Vagina (tissue), 2 donors: ENCODE measurements around the gene TEX22. TPM values are rescaled to one million over a fixed set of nuclear protein-coding genes. Genes with fewer than 3 reads are reported as not detected.

Experiments used
- DNase-seq, 2 donors: peaks; one replicate each; pipeline ENCODE4 v3.0.0-alpha.2; 2017; ENCODE audit errors: extremely low spot score in 2 of 2
- H3K27ac ChIP-seq: fragments of 200-600 bp; sonication (generic); one replicate; pipeline ENCODE4 v1.5.1; 2019
- H3K27me3 ChIP-seq: fragments of 200-600 bp; sonication (generic); one replicate; pipeline ENCODE4 v1.5.1; 2019
- H3K36me3 ChIP-seq, 2 donors: fragments of 200-600 bp; sonication (generic); one replicate each; pipeline ENCODE4 v1.5.1; 2017 to 2019
- H3K4me1 ChIP-seq: fragments of 200-600 bp; sonication (generic); one replicate; pipeline ENCODE4 v1.5.1; 2019
- H3K4me3 ChIP-seq, 2 donors: fragments of 200-600 bp; sonication (generic); 1 replicate in 1 of 2; 2 replicates in 1 of 2; pipeline ENCODE4 v1.5.1; 2016 to 2019
- H3K9me3 ChIP-seq: fragments of 200-600 bp; sonication (generic); one replicate; pipeline ENCODE4 v1.5.1; 2019
- POLR2A ChIP-seq, 2 donors: fragments of 450-650 bp; IDR thresholded peaks; one replicate each; pipeline ENCODE4 v1.6.1; 2017; ENCODE audit warnings: antibody characterized with exemption in 2 of 2, mild to moderate bottlenecking in 2 of 2, moderate library complexity in 2 of 2
- POLR2AphosphoS5 ChIP-seq, 2 donors: sonication (generic); formaldehyde crosslinking; IDR thresholded peaks; one replicate each; pipeline ENCODE4 v1.9.0; 2017; ENCODE audit warnings: antibody characterized with exemption in 2 of 2, mild to moderate bottlenecking in 2 of 2, low read depth in 1 of 2; ENCODE audit not compliant: insufficient read depth in 1 of 2
- intact Hi-C: fragments of 100-400 bp; cut with DNase I; formaldehyde crosslinking; loops from one replicate; pipeline ENCODE4 v1.15.1; 2023
- total RNA-seq: library from RNA; depleted of rRNA; stranded (reverse); fragments of >200 nt; gene quantifications from one replicate; pipeline ENCODE4 v1.2.3, GENCODE V29; 2016
- TF ChIP-seq, protein P1 (sequence below), 3 experiments: fragments of 450-650 bp in 2 of 3; fragments of 200-600 bp in 1 of 3; sonication (generic) in 1 of 3; IDR thresholded peaks; one replicate each; pipeline ENCODE4 v1.5.1; 2017 to 2019; ENCODE audit warnings: antibody characterized with exemption in 3 of 3, mild to moderate bottlenecking in 2 of 3, moderate library complexity in 2 of 3

Gene TEX22
- total RNA-seq, 1 donor from 2014 or later, result not detected

DNA sequence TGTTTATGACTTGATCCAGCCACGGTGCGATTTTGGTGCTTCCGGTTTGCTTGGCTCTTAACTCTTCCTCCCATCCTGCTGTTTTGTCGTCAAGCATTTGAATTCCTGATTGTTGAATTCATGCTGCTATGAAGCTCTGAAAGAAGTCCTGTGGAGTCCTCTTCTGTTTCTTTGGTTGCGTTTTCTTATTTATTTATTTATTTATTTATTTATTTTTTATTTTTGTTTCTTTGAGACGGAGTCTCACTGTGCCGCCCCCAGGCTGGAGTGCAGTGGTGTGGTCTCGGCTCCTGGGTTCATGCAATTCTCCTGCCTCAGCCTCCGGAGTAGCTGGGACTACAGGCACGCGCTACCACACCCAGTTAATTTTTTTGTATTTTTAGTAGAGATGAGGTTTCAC is 18.3 kb downstream of the TEX22 start:
- no peaks in the 10 kb centered on the region for H3K36me3 ChIP-seq
- no peak overlapping the region for H3K4me3 ChIP-seq
- TF ChIP-seq POLR2A (IDR thresholded peaks at IDR 0.05), result no peak
- TF ChIP-seq, protein P1, sequence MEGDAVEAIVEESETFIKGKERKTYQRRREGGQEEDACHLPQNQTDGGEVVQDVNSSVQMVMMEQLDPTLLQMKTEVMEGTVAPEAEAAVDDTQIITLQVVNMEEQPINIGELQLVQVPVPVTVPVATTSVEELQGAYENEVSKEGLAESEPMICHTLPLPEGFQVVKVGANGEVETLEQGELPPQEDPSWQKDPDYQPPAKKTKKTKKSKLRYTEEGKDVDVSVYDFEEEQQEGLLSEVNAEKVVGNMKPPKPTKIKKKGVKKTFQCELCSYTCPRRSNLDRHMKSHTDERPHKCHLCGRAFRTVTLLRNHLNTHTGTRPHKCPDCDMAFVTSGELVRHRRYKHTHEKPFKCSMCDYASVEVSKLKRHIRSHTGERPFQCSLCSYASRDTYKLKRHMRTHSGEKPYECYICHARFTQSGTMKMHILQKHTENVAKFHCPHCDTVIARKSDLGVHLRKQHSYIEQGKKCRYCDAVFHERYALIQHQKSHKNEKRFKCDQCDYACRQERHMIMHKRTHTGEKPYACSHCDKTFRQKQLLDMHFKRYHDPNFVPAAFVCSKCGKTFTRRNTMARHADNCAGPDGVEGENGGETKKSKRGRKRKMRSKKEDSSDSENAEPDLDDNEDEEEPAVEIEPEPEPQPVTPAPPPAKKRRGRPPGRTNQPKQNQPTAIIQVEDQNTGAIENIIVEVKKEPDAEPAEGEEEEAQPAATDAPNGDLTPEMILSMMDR (IDR thresholded peaks at IDR 0.05), result no peak
- TF ChIP-seq POLR2AphosphoS5 (IDR thresholded peaks at IDR 0.05; ENCODE audit: insufficient read depth in 1 of 2, low read depth in 1 of 2), result no peak
- DNase-seq, result no peak
- H3K4me1 ChIP-seq, result peaks cover 42% of the 10 kb centered on the region
- no peaks in the 10 kb centered on the region for H3K9me3 ChIP-seq
- no peak overlapping the region for H3K27ac ChIP-seq
- H3K27me3 ChIP-seq, result no peaks in the 10 kb centered on the region
- intact Hi-C loops, result no loop called here

DNA sequence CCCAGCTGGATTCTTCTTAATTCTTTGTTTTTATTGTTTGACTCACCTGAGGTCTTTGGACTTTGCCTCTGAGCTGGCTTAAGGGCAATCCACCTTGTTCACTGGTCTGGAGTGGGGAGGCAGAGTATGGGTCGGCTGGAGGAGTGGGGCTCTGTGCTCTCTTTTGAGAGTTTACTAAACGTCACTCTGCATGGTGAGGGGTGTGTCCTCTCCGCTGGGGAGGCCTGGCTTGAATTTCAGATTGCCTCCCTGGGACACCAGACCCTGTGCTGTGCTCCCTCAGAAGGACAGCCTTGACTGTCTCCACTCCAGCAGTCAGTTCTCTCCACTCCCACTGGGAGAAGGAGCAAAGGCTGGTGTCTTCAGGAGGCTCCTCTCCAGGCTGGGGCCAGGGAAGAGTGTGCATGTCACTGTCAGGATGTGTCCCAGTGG is 19.4 kb downstream of the TEX22 start:
- Histone ChIP-seq H3K9me3 (no peaks in the 10 kb centered on the region), H3K36me3 (no peaks in the 10 kb centered on the region), H3K4me1 (peaks cover 49% of the 10 kb centered on the region), H3K4me3 (no peak overlapping the region), H3K27me3 (no peaks in the 10 kb centered on the region), H3K27ac (no peak overlapping the region)
- intact Hi-C loops, result no loop called here
- peak in 1 of 2 donors; percentile 79 for DNase-seq
- TF ChIP-seq POLR2AphosphoS5 (IDR thresholded peaks at IDR 0.05; ENCODE audit: insufficient read depth in 1 of 2, low read depth in 1 of 2) (no peak), POLR2A (IDR thresholded peaks at IDR 0.05) (no peak)
- TF ChIP-seq, protein P1 (IDR thresholded peaks at IDR 0.05), result no peak

DNA sequence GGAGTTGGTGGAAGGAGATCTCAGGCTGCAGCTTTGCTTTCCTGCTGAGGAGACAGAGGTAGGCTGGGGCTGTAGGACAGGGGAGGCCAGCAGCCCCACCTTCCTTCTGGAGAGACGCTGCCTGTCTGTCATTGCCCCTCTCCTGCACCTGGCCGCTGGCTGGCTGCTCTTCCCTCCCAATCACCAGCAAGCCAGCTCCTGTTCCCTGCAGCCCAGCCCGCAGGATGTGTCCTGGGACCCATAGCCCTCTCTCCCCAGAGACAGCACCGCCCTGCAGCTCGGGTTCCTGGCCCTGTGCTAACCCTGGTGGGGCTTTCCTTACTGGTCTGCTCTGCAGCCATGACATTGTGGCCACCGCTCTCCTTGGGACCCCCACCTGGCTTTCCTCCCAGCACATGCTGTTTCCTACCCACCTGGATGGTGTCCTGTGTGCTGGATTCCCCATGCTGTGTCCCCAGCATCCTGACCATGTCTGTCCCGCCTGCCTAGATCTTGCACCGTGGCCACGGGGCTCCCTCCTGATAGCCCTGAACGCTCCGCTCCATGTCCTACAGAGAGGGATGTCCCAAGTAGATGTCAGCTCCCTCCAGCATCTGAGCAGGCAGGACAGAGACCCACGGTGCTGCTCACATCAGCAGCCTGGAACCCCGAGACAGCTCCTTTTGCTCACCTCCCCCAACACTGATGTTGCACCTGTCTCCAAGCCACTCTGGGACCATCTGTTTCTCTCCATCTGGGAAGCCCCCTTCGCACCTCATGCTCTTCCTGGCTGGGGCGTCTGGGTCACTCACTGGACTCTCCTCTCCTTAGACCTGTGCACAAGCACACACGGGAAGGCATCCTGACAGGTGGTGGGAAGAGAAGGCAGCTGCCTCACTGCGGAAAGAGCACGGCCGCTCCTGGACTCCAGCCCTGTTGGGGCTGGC is 20.2 kb downstream of the TEX22 start:
- H3K36me3 ChIP-seq, result no peaks in the 10 kb centered on the region
- no peaks in the 10 kb centered on the region for H3K27me3 ChIP-seq
- intact Hi-C loops, result no loop called here
- H3K4me1 ChIP-seq, result peaks cover 51% of the 10 kb centered on the region
- TF ChIP-seq, protein P1 (IDR thresholded peaks at IDR 0.05), result no peak
- TF ChIP-seq POLR2A (IDR thresholded peaks at IDR 0.05) (no peak), POLR2AphosphoS5 (IDR thresholded peaks at IDR 0.05; ENCODE audit: insufficient read depth in 1 of 2, low read depth in 1 of 2) (no peak)
- H3K9me3 ChIP-seq, result no peaks in the 10 kb centered on the region
- H3K4me3 ChIP-seq, result peak overlapping the region; percentile 74 to 92
- DNase-seq, result no peak
- H3K27ac ChIP-seq, result peak overlapping the region; percentile 72

DNA sequence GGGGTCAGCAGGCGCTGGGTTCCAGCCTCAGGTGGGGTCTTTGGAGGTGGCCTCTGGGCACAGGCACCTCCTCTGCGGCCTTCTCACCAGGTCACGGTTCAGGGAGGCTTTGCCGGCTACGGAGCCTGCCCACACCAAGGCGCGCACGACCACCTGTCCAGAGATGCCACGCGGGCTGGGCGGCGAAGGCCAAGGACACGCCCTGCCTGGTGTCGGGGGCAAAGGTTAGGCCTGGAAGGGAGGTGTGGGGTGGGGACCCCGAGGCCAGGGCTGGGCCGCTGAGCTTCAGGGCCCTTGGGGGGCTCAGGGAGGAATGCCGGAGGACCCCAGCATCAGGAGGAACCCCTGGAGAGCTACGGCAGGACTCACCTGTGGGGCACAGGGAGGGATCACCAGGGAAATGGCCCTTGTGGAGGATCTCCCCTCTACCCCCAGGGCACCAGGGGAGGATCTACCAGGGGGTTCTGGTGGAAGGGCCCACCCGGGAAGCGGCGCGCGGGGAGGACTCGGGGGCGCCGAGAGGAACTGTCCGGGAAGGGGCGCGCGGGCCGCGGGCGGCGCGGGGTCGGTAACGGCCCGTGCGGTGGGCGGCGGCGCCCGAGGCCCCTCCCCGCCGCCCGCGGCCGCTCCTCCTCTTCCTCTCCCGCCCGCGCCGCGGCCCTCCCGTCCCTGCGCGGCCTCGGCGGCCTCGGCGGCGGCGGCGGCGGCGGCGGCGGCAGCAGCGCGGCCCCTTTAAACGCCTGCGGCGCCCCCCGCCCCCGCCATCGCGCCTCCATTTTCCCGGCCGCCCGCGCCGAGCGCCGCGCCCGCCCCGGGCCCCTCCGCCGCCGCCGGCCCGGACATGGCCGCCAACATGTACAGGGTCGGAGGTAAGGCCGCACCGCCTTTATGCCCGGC is 21.1 kb downstream of the TEX22 start, which contains the start of gene MTA1:
TSS of gene MTA1 (plus strand) at position 633 of the 897 bp plus-strand sequence. CDS start at position 842, 209 bp downstream.
- Histone ChIP-seq H3K4me1 (peaks cover 50% of the 10 kb centered on the region), H3K36me3 (no peaks in the 10 kb centered on the region), H3K27ac (peak within 1 kb of the TSS; percentile 72), H3K27me3 (no peaks in the 10 kb centered on the region), H3K4me3 (peak within 1 kb of the TSS; percentile 74 to 92), H3K9me3 (no peaks in the 10 kb centered on the region)
- peak in 1 of 2 donors; percentile 69 for DNase-seq
- no peak for TF ChIP-seq POLR2A (IDR thresholded peaks at IDR 0.05)
- no peak for TF ChIP-seq POLR2AphosphoS5 (IDR thresholded peaks at IDR 0.05; ENCODE audit: insufficient read depth in 1 of 2, low read depth in 1 of 2)
- TF ChIP-seq, protein P1 (IDR thresholded peaks at IDR 0.05), result no peak
- intact Hi-C loops, result no loop called here
